ENCODE measurements around the gene SLC13A1.

DNA sequence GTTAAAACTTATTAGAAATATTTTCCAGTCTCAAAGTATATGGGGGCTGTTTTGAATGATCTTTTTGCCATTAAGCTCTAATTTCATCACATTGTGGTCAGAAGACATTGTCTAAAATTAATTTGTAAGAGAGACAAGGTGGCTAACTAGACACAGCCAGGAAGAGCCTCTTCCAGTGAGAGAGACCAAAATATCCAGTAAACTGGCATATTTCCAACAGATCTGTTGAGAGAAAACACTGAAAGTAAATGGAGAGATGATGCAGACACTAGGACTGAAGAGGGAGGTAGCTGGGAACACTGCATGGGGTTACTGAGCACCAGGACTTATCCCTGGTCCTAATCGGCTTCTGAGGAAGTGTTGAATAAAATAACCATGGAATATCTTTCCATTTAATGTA, 102.8 kb downstream of the SLC13A1 start:
- TF ChIP-seq POLR2A (IDR thresholded peaks at IDR 0.05) (no peak), CTCF (IDR thresholded peaks at IDR 0.05) (no peak)

Data from thyroid gland (tissue), 4 donors.